GM12878 (cell line): ENCODE measurements around the gene CPA2. TPM values are rescaled to one million over a fixed set of nuclear protein-coding genes. Genes with fewer than 3 reads are reported as not detected.

Experiments used
- ATAC-seq: fragments of 200-7000 bp; cut with Tn5 transposase; 3 replicates; pipeline ENCODE4 v1.9.1; 2020; ENCODE audit warnings: mild to moderate bottlenecking, moderate library complexity
- BruUV-seq: library from RNA; stranded (reverse); fragments of 400-500 nt; replicated peaks from 2 replicates; lab custom pipeline; 2021; lab: Mats Ljungman, UMichigan
- CTCF ChIA-PET: fragments of 300-600 bp; sonication (Branson Sonifier 250); formaldehyde crosslinking; extraction: SDS; loops from one replicate; lab custom pipeline; 2021; ENCODE audit warnings: inconsistent platforms; lab: Yijun Ruan, JAX
- POLR2A ChIA-PET: fragments of 350-600 bp; formaldehyde crosslinking; extraction: SDS; loops from one replicate; lab custom pipeline; 2021; ENCODE audit warnings: inconsistent platforms; lab: Charles Lee
- RAD21 ChIA-PET: fragments of 300-600 bp; sonication (Branson Sonifier 250); formaldehyde crosslinking; loops from one replicate; lab custom pipeline; 2023; ENCODE audit warnings: antibody characterized with exemption; ENCODE audit not compliant: unreplicated experiment; lab: Charles Lee
- SMC1A ChIA-PET: fragments of 300-600 bp; sonication (Branson Sonifier 250); formaldehyde crosslinking; loops from one replicate; lab custom pipeline; 2023; ENCODE audit not compliant: unreplicated experiment, uncharacterized antibody; lab: Charles Lee
- DNase-seq: peaks from one replicate; pipeline ENCODE4 v3.0.0-alpha.2; 2011; ENCODE audit warnings: low read depth, low spot score
- FAIRE-seq: peaks from 3 replicates; lab custom pipeline; 2011; peaks lifted over from hg19 to GRCh38; lab: Jason Lieb, UNC
- H2AFZ ChIP-seq: 2 replicates; pipeline ENCODE4 v1.6.0; 2011; ENCODE audit warnings: low read depth, low read length, control low read depth; ENCODE audit not compliant: control insufficient read depth
- H3K27ac ChIP-seq: 2 replicates; pipeline ENCODE4 v1.5.1; 2011; ENCODE audit warnings: control low read depth; ENCODE audit not compliant: control insufficient read depth, insufficient read depth
- H3K27me3 ChIP-seq, 2 experiments: replicated peaks in 1 of 2; 2 replicates each; pipeline versions ENCODE4 v1.6.0 to v1.6.1; 2011; ENCODE audit warnings: low read length in 1 of 2; ENCODE audit not compliant: control insufficient read depth in 2 of 2, insufficient read depth in 2 of 2
- H3K36me3 ChIP-seq, 2 experiments: 2 replicates each; pipeline ENCODE4 v1.5.1; 2011; ENCODE audit warnings: low read length in 1 of 2; ENCODE audit not compliant: control insufficient read depth in 2 of 2, insufficient read depth in 2 of 2
- H3K4me1 ChIP-seq: 2 replicates; pipeline ENCODE4 v1.6.1; 2011; ENCODE audit warnings: mild to moderate bottlenecking, low read length, moderate library complexity, mixed read lengths; ENCODE audit not compliant: control insufficient read depth, insufficient read depth
- H3K4me2 ChIP-seq: 2 replicates; pipeline ENCODE4 v1.6.0; 2011; ENCODE audit warnings: control low read depth; ENCODE audit not compliant: control insufficient read depth, insufficient read depth
- H3K4me3 ChIP-seq: fragments of 200-600 bp; sonication (generic); 2 replicates; pipeline ENCODE4 v1.5.1; 2016
- H3K79me2 ChIP-seq: 2 replicates; pipeline ENCODE4 v1.6.0; 2011; ENCODE audit warnings: low read length; ENCODE audit not compliant: control insufficient read depth, insufficient read depth
- H3K9ac ChIP-seq: 2 replicates; pipeline ENCODE4 v1.8.0; 2011; ENCODE audit warnings: low read length, control low read depth, mixed read lengths; ENCODE audit not compliant: control insufficient read depth, insufficient read depth
- H3K9me3 ChIP-seq: replicated peaks from 3 replicates; pipeline ENCODE4 v1.5.1; 2011; ENCODE audit warnings: mild to moderate bottlenecking, low read length; ENCODE audit not compliant: control insufficient read depth, insufficient read depth
- H4K20me1 ChIP-seq: 2 replicates; pipeline ENCODE4 v1.6.0; 2011; ENCODE audit not compliant: control insufficient read depth, insufficient read depth
- ATF7 ChIP-seq: fragments of 450-650 bp; IDR thresholded peaks from 2 replicates; pipeline ENCODE4 v1.6.1; 2016; ENCODE audit warnings: low read depth, mild to moderate bottlenecking
- CBX3 ChIP-seq: fragments of 200-600 bp; sonication (generic); IDR thresholded peaks from 2 replicates; pipeline ENCODE4 v1.6.1; 2016; ENCODE audit warnings: low read depth, borderline replicate concordance
- FOS ChIP-seq: IDR thresholded peaks from 3 replicates; pipeline ENCODE4 v1.6.1; 2011; ENCODE audit warnings: borderline replicate concordance; ENCODE audit not compliant: insufficient read length; ENCODE audit errors: extremely low read depth
- IRF3 ChIP-seq: fragments of 450-650 bp; IDR thresholded peaks from 2 replicates; pipeline ENCODE4 v1.6.1; 2014; ENCODE audit warnings: mild to moderate bottlenecking
- IRF4 ChIP-seq: IDR thresholded peaks from 2 replicates; pipeline ENCODE4 v1.6.1; 2011; ENCODE audit warnings: low read depth, low read length
- MEF2A ChIP-seq: IDR thresholded peaks from 2 replicates; pipeline ENCODE4 v1.6.1; 2011; ENCODE audit warnings: low read depth, mild to moderate bottlenecking, low read length, moderate library complexity; ENCODE audit not compliant: insufficient read depth
- NFIC ChIP-seq: IDR thresholded peaks from 2 replicates; pipeline ENCODE4 v1.6.1; 2012; ENCODE audit warnings: low read depth, mild to moderate bottlenecking, inconsistent platforms, low read length, moderate library complexity
- NRF1 ChIP-seq: conservative IDR thresholded peaks from 2 replicates; pipeline ENCODE4 v1.6.1; 2011; ENCODE audit warnings: mild to moderate bottlenecking, low read depth, low read length, improper control_type of control experiment
- SMAD1 ChIP-seq: fragments of 450-650 bp; IDR thresholded peaks from 2 replicates; pipeline ENCODE4 v1.6.1; 2018; ENCODE audit warnings: mild to moderate bottlenecking, low read depth; ENCODE audit not compliant: partially characterized antibody
- SMC3 ChIP-seq: IDR thresholded peaks from 2 replicates; pipeline ENCODE4 v1.6.1; 2011; ENCODE audit warnings: low read length, improper control_type of control experiment, borderline replicate concordance
- SUPT20H ChIP-seq: IDR thresholded peaks from 2 replicates; pipeline ENCODE4 v1.6.1; 2011; ENCODE audit warnings: low read depth, mild to moderate bottlenecking, low read length, moderate library complexity, borderline replicate concordance; ENCODE audit not compliant: control insufficient read depth
- WGBS: methylation state at CpG from one replicate; pipeline ENCODE4 v1.1.6; 2016; ENCODE audit warnings: low lambda C conversion rate; ENCODE audit not compliant: insufficient replicate concordance, insufficient coverage; ENCODE audit errors: missing lambda C conversion rate; 5-methylcytosine and 5-hydroxymethylcytosine counted together
- in situ Hi-C: fragments of 300-500 bp; cut with MboI; formaldehyde crosslinking; loops from 9 replicates; pipeline ENCODE4 v1.14.3; 2018; ENCODE audit warnings: mixed read lengths
- intact Hi-C: fragments of 100-400 bp; cut with micrococcal nuclease; formaldehyde crosslinking; loops from one replicate; pipeline ENCODE4 v1.14.2; 2022; ENCODE audit not compliant: unreplicated experiment
- polyA plus RNA-seq, 11 experiments: library from polyadenylated mRNA; depleted of rRNA in 4 of 11; unstranded in 6 of 11; stranded (reverse) in 5 of 11; fragments of >200 nt; fragmentation: Nextera tagmentation in 4 of 11; fragmentation: Illumina TruSeq in 1 of 11; extraction: Ambion mirVana in 4 of 11; extraction: Trizol in 1 of 11; gene quantifications; 1 replicate in 1 of 11; 2 replicates in 10 of 11; pipeline versions ENCODE4 v1.2.1 to v1.2.3, GENCODE V29; 2011 to 2016; ENCODE audit warnings: inconsistent platforms in 2 of 11, missing spikeins in 2 of 11, low read depth in 1 of 11
- total RNA-seq, 4 experiments: library from RNA; depleted of rRNA in 3 of 4; stranded (reverse); fragments of >200 nt in 3 of 4; fragmentation: Illumina TruSeq in 1 of 4; extraction: Trizol in 1 of 4; gene quantifications; 2 replicates each; pipeline versions ENCODE4 v1.2.1 to v1.2.3, GENCODE V29; 2013 to 2021
- TF ChIP-seq, protein P1 (sequence below): fragments of 450-650 bp; IDR thresholded peaks from 2 replicates; pipeline ENCODE4 v1.6.1; 2017; ENCODE audit warnings: antibody characterized with exemption, mild to moderate bottlenecking, moderate library complexity
- TF ChIP-seq, protein P2 (sequence below): fragments of 150-350 bp; IDR thresholded peaks from 2 replicates; pipeline ENCODE4 v1.6.1; 2016; ENCODE audit warnings: low read depth, low read length

CPA2 gene
- total and polyA plus RNA-seq, 10 of the 15 experiments (the other 5 are each of a cell fraction or from before 2014, with no cell fraction given) = 0.04 to 1.9 TPM; not detected in 8

GRCh38 chr7:130254555-130254954, 12.1 kb upstream of the CPA2 start (continued):
- TF ChIP-seq SUPT20H (no peak), NFIC (no peak)
- TF ChIP-seq, protein P1, sequence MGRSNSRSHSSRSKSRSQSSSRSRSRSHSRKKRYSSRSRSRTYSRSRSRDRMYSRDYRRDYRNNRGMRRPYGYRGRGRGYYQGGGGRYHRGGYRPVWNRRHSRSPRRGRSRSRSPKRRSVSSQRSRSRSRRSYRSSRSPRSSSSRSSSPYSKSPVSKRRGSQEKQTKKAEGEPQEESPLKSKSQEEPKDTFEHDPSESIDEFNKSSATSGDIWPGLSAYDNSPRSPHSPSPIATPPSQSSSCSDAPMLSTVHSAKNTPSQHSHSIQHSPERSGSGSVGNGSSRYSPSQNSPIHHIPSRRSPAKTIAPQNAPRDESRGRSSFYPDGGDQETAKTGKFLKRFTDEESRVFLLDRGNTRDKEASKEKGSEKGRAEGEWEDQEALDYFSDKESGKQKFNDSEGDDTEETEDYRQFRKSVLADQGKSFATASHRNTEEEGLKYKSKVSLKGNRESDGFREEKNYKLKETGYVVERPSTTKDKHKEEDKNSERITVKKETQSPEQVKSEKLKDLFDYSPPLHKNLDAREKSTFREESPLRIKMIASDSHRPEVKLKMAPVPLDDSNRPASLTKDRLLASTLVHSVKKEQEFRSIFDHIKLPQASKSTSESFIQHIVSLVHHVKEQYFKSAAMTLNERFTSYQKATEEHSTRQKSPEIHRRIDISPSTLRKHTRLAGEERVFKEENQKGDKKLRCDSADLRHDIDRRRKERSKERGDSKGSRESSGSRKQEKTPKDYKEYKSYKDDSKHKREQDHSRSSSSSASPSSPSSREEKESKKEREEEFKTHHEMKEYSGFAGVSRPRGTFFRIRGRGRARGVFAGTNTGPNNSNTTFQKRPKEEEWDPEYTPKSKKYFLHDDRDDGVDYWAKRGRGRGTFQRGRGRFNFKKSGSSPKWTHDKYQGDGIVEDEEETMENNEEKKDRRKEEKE = no peak

GRCh38 chr7:130256704-130257103, 10.0 kb upstream of the CPA2 start:
- ATAC-seq = no peak
- ChIA-PET POLR2A (no interaction called here), SMC1A (interaction anchor here (1.2 to 1.5 kb wide), 2 partner anchors 10 to 13 kb away, joined by 4 read pairs; no protein-coding TSS in a partner anchor), CTCF (interaction anchor here (0.7 to 1.4 kb wide), 3 partner anchors 15 to 1165 kb away, joined by 3 to 6 read pairs (median 5); no protein-coding TSS in a partner anchor), RAD21 (interaction anchor here (1.0 kb wide), 1 partner anchor 412 kb away, joined by 3 read pairs; the partner anchor contains the start of gene COPG2)
- no peak for FAIRE-seq
- DNase-seq = no peak
- Histone ChIP-seq H3K4me1 (no peaks in the 10 kb centered on the region), H3K9ac (no peak overlapping the region), H4K20me1 (no peaks in the 10 kb centered on the region), H3K79me2 (no peaks in the 10 kb centered on the region), H3K27me3 (no peaks in the 10 kb centered on the region), H3K4me2 (no peak overlapping the region), H3K27ac (no peak overlapping the region), H3K4me3 (no peak overlapping the region), H2AFZ (no peak overlapping the region), H3K36me3 (no peaks in the 10 kb centered on the region), H3K9me3 (no peaks in the 10 kb centered on the region)
- intact Hi-C loops (no loop called here), in situ Hi-C loops (no loop called here)
- no peak for TF ChIP-seq SMAD1
- TF ChIP-seq SMC3 = no peak
- no peak for TF ChIP-seq FOS
- TF ChIP-seq, protein P2, sequence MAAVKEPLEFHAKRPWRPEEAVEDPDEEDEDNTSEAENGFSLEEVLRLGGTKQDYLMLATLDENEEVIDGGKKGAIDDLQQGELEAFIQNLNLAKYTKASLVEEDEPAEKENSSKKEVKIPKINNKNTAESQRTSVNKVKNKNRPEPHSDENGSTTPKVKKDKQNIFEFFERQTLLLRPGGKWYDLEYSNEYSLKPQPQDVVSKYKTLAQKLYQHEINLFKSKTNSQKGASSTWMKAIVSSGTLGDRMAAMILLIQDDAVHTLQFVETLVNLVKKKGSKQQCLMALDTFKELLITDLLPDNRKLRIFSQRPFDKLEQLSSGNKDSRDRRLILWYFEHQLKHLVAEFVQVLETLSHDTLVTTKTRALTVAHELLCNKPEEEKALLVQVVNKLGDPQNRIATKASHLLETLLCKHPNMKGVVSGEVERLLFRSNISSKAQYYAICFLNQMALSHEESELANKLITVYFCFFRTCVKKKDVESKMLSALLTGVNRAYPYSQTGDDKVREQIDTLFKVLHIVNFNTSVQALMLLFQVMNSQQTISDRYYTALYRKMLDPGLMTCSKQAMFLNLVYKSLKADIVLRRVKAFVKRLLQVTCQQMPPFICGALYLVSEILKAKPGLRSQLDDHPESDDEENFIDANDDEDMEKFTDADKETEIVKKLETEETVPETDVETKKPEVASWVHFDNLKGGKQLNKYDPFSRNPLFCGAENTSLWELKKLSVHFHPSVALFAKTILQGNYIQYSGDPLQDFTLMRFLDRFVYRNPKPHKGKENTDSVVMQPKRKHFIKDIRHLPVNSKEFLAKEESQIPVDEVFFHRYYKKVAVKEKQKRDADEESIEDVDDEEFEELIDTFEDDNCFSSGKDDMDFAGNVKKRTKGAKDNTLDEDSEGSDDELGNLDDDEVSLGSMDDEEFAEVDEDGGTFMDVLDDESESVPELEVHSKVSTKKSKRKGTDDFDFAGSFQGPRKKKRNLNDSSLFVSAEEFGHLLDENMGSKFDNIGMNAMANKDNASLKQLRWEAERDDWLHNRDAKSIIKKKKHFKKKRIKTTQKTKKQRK = no peak
- no peak for TF ChIP-seq IRF4
- no peak for TF ChIP-seq NRF1
- no peak for TF ChIP-seq IRF3
- no peak for TF ChIP-seq MEF2A
- TF ChIP-seq CBX3 = no peak
- no peak for TF ChIP-seq ATF7
- BruUV-seq = no TSS peak
- 50% methylated on average over 2 of the region's 2 CpGs for WGBS
